ENCODE results near the gene RBM14.

DNA sequence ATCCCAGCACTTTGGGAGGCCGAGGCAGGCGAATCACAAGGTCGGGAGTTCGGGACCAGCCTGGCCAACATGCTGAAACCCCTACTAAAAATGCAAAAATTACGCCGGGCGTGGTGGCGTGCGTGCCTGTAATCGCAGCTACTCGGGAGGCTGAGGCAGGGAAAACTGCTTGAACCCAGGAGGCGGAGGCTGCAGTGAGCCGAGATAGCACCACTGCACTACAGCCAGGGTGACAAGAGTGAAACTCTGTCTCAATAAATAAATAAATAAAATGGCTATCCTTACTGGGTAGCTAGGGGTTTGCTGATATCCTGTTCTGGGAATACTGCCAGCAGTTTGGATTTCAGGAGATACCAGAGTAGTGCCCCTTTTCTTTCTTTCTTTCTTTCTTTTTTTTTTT lies 2.4 kb upstream of the RBM14 start:
- TF ChIP-seq POLR2A (IDR thresholded peaks at IDR 0.05), result no peak
- TF ChIP-seq, protein P1, sequence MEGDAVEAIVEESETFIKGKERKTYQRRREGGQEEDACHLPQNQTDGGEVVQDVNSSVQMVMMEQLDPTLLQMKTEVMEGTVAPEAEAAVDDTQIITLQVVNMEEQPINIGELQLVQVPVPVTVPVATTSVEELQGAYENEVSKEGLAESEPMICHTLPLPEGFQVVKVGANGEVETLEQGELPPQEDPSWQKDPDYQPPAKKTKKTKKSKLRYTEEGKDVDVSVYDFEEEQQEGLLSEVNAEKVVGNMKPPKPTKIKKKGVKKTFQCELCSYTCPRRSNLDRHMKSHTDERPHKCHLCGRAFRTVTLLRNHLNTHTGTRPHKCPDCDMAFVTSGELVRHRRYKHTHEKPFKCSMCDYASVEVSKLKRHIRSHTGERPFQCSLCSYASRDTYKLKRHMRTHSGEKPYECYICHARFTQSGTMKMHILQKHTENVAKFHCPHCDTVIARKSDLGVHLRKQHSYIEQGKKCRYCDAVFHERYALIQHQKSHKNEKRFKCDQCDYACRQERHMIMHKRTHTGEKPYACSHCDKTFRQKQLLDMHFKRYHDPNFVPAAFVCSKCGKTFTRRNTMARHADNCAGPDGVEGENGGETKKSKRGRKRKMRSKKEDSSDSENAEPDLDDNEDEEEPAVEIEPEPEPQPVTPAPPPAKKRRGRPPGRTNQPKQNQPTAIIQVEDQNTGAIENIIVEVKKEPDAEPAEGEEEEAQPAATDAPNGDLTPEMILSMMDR (IDR thresholded peaks at IDR 0.05), result no peak
- TF ChIP-seq EP300 (IDR thresholded peaks at IDR 0.05), result no peak
